NOMO-1 treated with dmso at 0.1 percent for 144 hours (cell line): ENCODE measurements around the gene DENND1A.
"Not testable (repeated sequence)": the region's sequence is repeated elsewhere in the genome, so short reads cannot be mapped to it uniquely, and the experiment has no call there.

Source experiments
- DNase-seq: peaks from one replicate; lab custom pipeline; 2025; ENCODE audit not compliant: unreplicated experiment; lab: John Stamatoyannopoulos, UW

DENND1A gene

DNA sequence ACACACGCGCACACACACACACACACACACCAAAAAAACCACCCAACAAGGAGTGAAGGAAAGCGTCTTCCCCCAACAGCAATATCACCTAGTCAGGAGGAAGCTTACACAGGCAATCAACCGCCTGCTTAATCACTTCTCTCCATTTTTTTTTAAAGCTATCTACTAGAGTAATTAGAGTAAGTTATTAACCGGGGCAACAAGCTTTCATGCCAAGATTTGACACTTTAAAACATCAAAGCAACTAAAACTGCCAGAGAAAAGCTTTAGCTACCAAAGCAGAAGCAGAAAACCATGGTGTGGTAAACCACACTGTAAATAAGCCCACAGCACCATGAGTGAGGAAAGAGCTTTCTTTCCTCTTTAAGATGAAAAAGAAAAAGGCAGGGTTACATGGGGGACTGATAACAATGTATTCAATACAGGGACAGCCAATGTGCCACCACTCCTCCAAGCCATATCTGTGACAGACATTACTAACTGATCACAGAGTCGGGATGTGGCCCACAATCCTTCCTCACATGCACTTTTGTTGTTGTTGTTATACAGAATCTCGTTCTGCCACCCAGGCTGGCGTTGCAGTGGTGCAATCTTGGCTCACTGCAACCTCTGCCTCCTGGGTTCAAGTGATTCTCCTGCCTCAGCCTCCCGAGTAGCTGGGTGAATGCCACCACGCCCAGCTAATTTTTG lies 291.8 kb downstream of the DENND1A start:
- peak; percentile 78 for DNase-seq

DNA sequence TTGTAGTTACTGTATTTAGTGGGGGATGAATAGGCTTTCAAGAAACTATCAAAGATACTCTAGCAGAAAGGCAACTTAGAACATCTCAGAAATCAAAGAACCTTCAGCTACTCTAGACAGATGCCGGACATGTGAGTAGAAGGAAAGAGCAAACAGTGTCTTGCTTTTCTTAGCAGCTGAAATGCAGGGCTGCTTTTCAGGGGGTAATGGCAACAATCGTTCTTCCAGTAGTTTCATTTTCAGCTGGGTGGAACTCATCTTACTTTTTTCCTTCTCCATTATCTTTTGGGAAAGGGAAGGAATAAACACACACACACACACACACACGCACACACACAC lies 292.4 kb downstream of the DENND1A start:
- no peak for DNase-seq

DNA sequence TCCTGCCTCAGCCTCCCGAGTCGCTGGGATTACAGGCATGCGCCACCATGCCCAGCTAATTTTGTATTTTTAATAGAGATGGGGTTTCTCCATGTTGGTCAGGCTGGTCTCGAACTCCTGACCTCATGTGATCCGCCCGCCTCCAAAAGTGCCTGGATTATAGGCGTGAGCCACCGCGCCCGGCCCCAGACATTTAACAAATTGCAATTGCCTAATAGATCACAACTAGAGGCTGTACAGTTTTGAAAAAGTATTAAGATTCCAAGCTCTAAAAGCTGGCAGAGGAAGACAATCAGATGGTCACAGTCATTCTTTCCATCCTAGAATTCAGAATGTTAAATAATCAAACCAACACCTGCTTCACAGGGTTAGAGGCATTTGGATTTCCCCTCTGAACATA lies 293.1 kb downstream of the DENND1A start:
- DNase-seq = not testable (repeated sequence)

DNA sequence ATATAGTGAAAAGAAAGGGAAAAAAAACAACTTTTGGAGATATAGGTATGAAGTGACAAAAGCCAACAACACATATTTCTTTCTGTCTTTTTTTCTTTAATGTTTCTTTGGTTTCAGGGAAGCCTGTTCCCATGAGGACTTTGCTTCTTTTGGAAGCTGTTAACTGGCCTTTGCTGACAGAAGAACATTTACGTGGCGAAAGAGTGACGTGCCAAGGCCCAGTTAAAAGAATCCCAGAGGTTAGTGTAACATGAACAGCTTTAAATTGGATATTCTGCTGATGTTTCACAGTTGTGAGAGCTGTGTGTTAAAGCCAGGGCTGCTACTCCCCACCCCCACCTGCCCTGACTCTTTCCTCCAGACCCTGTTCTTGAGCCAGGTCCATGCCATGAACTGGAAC lies 298.1 kb downstream of the DENND1A start:
- no peak for DNase-seq

DNA sequence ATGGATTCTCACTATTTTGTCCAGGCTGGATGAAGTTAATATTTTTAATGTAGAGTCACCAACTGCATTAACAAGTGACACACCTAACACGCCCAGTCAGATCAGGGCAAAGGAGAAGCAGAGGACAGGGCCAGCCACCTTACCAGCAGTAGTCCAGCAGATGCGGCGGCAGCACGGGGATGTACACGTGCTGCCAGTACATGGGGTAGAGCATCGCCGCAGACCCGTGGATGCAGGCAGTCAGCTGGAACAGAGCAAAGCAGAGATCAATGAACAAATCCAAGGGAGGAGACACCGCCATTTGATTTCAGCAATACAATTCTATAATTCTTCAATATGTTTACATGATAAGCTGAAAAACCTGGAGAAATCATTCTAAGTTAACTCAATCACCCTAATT lies 299.7 kb downstream of the DENND1A start:
- DNase-seq = no peak

DNA sequence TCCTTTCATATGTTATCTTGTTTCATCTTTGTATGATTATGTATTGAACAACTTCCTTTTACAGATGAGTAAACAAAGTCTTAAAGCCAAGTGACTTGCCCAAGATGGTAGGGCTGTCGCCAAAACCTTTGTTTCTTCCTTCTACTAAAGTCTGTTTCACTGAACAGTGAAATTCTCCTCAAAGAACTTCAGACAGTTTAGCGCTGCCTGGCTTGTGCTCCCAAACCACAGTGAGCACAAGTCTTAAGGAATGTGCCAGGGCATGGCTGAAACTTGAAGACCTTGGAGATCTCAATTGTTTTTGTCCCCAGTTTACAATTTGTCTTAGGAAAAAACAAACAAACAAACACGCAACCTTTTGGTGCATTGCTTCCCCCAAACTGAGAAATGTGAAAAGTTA lies 300.4 kb downstream of the DENND1A start:
- no peak for DNase-seq

DNA sequence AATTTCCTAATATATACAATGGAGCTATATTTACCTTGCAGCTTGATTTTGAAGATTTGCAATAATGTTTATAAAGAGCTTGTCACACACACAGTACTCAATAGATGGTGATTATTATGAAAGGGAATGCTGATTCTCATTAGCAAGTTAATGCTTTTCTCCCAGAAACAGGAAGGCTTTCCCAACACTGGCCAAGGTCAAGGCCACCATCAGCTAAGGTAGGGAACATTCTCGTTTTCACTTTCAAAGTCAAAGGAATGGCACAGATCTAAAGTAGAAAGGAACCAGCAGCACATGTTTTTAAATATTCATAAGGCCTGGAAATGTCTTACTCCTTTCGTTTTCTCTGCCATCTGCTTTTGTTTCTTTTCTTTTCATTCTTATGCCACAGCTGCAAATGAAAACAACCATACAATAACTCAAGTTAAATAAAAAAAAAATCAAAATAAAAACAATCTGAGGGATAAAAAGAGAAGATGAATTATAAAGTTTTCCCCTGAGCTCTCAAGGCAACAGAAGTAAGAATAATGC lies 307.1 kb downstream of the DENND1A start:
- no peak for DNase-seq

DNA sequence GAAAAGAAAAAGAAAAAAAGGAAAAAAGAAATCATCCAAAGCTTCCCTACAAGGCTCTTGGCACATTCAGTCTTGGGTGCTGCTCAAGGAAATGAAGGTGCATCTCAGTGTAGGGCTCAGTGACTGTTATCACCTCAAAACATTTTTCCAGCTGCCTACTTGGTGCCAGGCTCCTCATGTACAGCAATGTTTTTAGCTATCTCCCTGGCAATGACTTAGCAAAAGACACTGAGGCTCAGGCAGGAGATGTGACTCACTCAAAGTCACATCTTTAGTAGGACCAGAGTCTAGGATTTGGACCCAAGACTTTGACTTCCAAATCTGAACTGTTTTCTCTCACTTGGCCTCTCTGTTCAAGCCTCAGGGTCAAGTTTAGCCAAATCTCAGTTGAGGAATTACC lies 309.7 kb downstream of the DENND1A start:
- DNase-seq = no peak

DNA sequence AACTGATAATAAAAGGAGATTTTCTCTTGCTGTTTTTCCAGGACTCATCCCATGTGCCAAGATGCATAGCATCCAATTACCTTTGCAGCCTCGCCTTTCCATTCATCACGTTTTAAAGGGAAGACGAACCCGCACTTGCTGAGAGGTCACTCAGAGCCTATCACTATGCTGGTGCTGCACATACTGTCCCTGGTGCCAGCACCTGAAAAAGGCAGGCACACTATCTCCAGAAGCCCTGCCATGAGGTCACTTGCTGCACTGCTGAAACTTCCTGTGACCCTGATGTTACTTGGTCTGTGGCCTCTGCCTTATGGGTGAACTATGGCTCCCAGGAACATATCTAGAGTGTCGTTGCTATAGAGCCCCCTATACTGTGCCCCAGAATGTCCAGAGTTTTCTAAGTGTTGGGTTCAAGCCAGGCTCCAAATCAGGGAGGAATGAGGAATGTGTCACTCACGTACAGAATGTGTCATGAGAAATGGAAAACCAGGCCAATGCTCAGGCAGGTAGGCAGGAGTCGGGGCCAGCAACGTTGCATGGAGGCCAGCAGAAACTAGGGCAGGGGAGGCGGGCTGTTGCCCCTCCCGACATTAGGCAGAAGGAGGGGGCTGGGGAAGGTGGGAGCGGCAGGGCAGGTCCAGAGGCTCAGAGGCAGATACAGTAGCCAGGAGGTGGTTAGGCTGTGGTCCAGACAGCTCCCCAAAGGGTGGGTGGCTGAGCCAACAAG lies 311.8 kb downstream of the DENND1A start:
- DNase-seq = no peak

DNA sequence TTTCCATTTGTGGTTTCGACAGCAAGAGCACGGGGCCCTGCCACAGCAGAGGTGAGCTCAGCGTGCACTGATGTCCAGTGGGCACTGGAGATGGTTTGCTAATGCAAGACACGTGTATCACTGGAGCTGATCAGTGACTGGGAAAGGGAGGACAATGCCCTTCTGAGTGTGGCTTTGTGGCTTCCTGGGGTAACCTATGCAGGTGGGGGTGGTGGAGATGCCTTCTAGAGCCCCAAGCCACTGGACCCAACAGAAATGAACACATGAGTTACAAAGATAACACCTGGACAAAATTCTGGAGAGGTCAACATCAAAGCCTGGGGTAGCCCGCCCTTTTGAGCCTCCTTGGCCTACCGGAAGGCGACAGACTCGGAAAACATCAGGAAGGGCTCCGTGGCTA lies 312.6 kb downstream of the DENND1A start:
- no peak for DNase-seq

DNA sequence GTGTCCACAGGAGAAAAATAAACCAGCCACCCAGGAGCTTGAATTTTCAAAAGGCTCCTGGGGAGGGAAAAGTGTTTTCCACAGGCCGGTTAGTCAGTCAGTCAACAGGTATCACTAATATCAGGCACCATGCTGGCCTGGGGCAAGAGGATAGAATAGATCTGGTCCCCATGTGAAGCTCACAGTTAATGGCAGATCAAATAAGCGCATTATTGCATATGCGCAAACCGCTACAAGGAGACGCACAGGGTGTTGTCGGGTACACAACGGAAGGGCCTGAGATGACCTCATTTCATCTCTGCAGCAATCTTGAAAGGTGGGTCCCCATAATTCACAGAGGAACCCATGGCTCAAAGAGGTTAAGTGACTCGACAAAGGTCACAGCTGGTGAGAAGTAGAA lies 313.2 kb downstream of the DENND1A start:
- DNase-seq = no peak

DNA sequence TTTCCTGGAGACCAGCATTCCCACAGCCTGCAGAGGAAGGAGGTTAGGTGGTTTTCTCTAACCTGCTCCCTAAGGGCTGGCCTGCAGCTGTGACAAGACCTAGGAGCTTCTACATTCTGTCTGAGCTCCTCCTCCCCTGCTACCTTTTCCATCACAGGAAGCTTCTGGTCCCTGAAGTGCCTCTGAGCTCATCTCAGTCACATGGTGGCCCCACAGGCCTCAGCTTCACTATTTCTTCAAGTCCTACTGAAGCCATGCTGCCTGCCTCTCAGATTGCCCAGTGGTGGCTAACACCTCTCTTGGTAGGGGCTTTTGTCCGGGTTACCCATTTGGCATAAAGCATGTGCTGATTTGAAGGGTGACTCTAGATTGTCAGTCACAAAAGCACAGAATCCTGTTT lies 314.5 kb downstream of the DENND1A start:
- no peak for DNase-seq

DNA sequence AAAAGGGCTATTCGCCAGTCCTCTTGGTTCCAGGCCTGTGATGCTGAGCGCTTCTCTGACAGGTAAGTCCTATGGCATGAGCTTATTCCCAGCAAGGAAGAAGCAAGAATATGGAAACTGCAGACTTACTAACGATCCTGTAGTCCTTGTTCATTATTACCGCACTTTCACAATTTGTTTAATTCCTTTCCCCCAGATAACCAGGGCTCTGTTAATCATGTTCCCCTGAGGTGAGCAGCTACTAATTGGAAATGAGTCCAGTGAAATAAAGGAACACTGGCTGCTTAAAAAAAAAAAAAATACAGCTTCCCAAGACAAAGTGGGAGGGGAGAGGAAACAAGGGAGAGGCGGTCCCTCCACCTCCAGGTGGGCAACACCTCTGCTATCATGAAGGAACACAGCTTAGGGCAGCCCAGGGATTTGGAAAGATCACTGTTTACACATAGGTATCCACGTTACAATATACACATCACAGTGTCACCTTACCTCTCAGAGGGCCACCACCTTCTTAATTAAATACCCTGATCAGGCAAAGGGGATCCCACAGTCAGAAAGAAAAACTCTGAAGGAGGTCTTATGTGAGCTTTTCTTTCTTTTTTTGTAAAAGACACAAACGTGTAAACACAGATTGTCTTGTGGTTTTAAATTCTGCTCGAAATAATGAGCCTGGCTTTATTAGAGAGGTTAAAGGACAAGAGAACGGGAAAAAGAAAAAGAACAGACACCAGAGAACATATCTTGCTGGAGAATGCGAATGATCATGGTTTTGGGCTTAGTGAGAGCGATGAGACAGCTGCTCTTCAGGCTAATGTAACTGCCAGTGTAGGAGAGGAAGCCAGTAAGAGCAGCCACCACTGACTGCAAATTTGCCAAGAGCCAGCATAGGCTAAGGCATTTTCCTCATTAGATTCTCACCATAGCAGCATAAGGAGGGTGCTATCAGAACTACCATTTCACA lies 315.3 kb downstream of the DENND1A start:
- no peak for DNase-seq

DNA sequence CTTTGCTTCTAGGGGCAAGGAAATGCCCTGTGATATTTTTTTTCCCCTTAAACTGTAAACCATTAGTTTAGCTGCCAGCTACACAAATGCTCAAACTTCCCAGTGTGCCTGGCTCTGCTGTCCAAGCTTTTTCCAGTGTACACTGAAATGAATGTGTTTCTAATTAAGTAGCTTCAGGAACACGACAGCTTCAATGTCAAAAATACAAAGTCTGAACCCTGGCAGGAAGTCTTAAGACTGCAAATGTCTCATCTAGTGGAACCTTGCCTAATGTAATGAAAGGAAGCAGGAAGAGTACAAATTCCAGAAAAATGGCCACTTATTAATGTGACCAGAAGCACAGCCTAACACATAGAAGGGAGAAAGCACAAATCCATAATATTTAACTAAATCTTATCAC lies 318.7 kb downstream of the DENND1A start:
- no peak for DNase-seq

DNA sequence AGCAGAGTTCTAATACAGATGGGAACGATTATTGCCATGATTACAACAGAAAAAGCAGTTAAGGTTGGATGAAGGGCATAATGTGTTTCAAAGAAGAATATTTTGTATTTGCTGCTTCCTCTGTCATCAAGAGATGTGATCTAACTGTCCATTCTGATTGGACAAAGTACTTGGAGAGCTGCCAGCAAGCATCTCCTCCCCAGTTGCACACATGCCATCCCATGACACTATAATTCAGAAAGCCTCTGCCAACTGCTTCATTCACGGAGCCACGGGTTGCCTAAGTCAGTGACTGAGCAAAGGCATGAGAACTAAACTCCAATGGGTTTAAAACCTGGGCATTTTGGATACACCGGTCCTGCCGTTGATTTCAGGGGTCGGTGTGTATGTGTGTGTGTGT lies 320.1 kb downstream of the DENND1A start:
- DNase-seq = no peak

DNA sequence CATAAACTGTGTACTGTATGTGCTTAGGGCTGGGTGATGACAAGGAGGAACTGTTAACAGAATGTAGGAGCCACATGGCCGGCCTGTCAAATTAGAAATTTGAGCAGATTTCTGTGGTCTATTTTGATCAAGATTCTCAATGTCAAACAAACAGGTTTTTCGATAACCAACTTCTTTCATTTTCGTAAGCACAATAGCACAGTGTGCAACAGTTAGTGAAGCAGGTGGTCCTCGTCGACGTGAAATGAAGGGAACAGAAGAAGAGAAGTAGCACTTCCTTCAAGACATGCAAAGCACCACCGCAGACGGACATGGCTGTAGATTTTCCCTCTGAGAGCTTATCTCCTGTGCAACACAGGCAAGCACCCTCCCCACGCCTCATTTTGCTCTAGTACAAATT lies 321.8 kb downstream of the DENND1A start:
- DNase-seq = no peak

DNA sequence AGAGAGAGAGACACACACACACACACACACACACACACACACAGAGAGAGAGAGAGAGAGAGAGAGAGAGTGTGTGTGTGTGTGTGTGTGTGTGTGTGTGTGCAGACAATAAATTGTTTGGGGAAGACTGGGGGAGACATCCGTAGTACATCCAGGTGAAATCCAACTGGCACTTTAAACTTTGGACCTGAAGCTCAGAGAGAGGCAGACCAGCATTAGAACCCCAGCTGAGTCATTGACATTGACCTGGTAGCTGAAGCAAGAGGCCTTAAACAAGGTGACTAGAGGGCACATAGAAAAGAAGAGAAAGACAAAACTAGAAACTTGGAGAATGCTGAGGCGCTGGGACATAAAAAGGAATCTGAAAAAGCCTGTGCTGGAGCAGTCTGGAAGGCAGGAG lies 322.4 kb downstream of the DENND1A start:
- no peak for DNase-seq

DNA sequence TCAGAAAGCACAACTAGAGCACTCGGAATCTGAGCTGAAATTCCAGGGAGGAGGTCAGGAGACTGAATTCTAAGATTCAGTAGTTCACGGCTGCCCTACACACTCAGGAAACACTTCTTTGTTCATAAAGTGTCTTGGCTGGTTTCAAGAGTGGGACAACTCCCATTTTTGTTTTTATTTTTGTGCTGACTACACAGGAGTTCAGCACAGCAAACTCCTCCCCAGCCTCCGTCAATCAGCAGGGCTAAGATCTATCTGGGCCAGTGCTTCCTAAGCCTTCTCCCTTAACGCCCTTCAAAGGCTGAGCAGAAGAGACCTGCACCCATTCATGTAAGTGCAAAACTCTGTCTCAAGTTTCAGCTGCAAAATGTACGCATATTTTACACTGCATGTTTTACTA lies 323.8 kb downstream of the DENND1A start:
- DNase-seq = no peak

DNA sequence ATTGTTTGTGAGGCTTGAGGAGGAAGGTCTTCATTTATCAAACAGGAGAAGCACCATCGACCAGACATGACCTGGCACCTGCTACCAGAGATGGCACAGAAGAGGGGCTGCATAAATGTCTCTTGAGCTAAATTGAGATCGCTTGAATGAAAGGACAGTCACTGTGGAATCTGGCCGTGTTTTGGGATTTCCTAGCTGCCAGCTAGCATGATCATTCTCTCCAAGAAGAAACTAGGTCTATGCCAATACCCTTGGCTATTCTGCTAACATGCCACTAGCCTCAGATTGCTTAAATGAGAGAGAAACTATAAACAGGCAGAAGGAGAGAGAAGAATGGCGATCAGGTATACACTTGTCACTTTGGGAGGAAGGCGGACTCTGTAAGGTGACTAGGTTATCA lies 324.6 kb downstream of the DENND1A start:
- DNase-seq = no peak

DNA sequence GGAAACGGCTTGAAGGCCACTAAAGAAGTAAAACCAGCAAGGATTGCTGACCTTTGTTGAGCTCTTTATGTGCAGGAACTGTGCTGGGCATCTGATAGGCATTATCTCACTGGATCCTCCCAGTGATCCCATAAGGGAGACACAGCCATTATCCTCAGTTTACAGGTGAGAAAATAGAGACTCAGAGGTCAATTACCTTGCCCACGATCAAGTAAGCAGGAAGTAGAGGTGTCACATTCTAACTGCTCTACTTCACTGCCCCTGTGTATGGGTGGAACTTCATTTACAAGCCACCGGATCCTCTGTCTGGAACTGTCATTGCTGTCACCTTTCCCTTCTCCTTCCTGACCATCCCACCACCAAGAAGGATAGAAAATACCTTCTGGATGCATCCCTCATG lies 325.1 kb downstream of the DENND1A start:
- no peak for DNase-seq

DNA sequence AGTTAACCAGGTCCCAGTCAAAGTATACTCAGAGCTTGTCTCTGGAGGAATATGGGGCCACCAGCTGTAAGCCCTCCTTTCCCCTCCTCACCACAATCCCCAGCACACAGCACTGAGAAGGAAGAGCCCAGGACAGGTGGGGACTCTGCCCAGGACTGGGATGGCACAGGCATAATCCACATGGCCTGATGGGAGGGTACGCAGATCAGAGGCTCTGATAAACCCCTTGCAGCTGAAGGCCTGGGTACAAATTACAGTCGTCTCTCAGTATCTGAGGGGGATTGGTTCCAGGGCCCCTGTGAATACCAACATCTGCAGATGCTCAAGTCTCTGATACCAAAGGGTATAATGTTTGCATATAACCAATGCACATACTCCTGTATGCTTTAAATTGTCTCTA lies 328.1 kb downstream of the DENND1A start:
- no peak for DNase-seq

DNA sequence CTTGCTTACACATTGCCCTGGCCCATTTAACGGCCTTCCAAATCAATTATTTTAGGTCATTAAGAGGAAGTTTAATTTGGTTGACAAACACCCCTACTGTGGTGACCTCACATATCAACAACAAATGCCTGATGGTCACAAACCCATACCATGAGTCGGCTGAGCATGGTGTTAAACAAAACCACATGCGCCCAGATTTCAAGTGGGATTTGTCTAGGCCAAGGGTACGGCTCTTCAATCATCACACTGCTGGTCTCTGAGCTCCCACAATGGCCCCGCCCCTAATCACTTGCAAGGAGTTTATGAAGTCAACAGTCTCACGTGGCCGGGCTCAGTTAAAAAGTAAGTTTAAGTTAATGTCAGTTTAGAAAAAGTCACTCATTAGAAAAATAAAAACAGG lies 330.1 kb downstream of the DENND1A start:
- no peak for DNase-seq
